Adrenal gland (tissue), 5 donors: ENCODE results near the gene RPL3.

Experiments used
- CTCF ChIP-seq, 6 experiments: fragments of 450-650 bp in 4 of 6; fragments of 200-600 bp in 2 of 6; sonication (generic) in 1 of 6; IDR thresholded peaks; 1 replicate in 5 of 6; 2 replicates in 1 of 6; pipeline versions ENCODE4 v1.5.1 to v1.8.0; 2016 to 2021; ENCODE audit warnings: antibody characterized with exemption in 6 of 6, mild to moderate bottlenecking in 2 of 6, moderate library complexity in 1 of 6
- POLR2A ChIP-seq, 2 donors: fragments of 450-650 bp; IDR thresholded peaks; one replicate each; pipeline ENCODE4 v1.6.1; 2017; ENCODE audit warnings: antibody characterized with exemption in 2 of 2, mild to moderate bottlenecking in 2 of 2, moderate library complexity in 1 of 2
- donor health status: DM: no; HTN: no; CAD: no.

GRCh38 chr22:39263626-39264348 is 55.6 kb downstream of the RPL3 start:
- TF ChIP-seq POLR2A (IDR thresholded peaks at IDR 0.05) (no peak), CTCF (IDR thresholded peaks at IDR 0.05) (no peak)
